DND-41 (cell line): Measurements from ENCODE around the gene NCAM2.

Experiments used
- EZH2 ChIP-seq: IDR thresholded peaks from 3 replicates; pipeline ENCODE4 v1.6.1; 2012; ENCODE audit warnings: borderline replicate concordance, low read depth, mild to moderate bottlenecking, moderate library complexity, low read length, inconsistent platforms; ENCODE audit not compliant: severe bottlenecking
- TF ChIP-seq, protein P1 (sequence below): IDR thresholded peaks from 2 replicates; pipeline ENCODE4 v1.5.1; 2012; ENCODE audit warnings: borderline replicate concordance, low read length, moderate library complexity, mild to moderate bottlenecking; ENCODE audit not compliant: poor library complexity, severe bottlenecking; ENCODE audit errors: extremely low read depth

- TF ChIP-seq, protein P1, sequence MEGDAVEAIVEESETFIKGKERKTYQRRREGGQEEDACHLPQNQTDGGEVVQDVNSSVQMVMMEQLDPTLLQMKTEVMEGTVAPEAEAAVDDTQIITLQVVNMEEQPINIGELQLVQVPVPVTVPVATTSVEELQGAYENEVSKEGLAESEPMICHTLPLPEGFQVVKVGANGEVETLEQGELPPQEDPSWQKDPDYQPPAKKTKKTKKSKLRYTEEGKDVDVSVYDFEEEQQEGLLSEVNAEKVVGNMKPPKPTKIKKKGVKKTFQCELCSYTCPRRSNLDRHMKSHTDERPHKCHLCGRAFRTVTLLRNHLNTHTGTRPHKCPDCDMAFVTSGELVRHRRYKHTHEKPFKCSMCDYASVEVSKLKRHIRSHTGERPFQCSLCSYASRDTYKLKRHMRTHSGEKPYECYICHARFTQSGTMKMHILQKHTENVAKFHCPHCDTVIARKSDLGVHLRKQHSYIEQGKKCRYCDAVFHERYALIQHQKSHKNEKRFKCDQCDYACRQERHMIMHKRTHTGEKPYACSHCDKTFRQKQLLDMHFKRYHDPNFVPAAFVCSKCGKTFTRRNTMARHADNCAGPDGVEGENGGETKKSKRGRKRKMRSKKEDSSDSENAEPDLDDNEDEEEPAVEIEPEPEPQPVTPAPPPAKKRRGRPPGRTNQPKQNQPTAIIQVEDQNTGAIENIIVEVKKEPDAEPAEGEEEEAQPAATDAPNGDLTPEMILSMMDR: no peak
- TF ChIP-seq EZH2: no peak
Measured at GRCh38 chr21:21137986-21138385, 139.8 kb downstream of the NCAM2 start.
